Measurements from ENCODE around the gene SPIN2A. TPM values are rescaled to one million over a fixed set of nuclear protein-coding genes. Genes with fewer than 3 reads are reported as not detected.
"Not testable (repeated sequence)": the region's sequence is repeated elsewhere in the genome, so short reads cannot be mapped to it uniquely, and the experiment has no call there.

SPIN2A gene
- total RNA-seq (0.75 and 0.76 TPM in 2 replicates), polyA plus RNA-seq (0.22 and 0.25 TPM in 2 replicates), polyA minus RNA-seq (0.34 and 1.4 TPM in 2 replicates), Bru-seq, nascent RNA (not detected), BruChase-seq, experiment 1, labeled RNA remaining after a 6-hour chase (percentile 15 among the genes with signal in this experiment), BruChase-seq, experiment 2, labeled RNA remaining after a 2-hour chase (not detected)
- 0.09 and 0.18 TPM in 2 replicates for polyA plus RNA-seq (2011; cell fraction: cytosol; rRNA removed)
- 1.8 and 2.8 TPM in 2 replicates for polyA plus RNA-seq (2011; cell fraction: nucleus; rRNA removed)
- polyA plus RNA-seq (2012): 0.10 and 0.25 TPM in 2 replicates
- polyA minus RNA-seq (2011; cell fraction: cytosol; rRNA and poly(A)+ RNA removed): not detected
- polyA minus RNA-seq (2011; cell fraction: nucleus; rRNA and poly(A)+ RNA removed): 1.2 and 1.4 TPM in 2 replicates
- long read RNA-seq, partial matches to known transcripts: 0 of 1 reads
- long read RNA-seq, other reads (novel, unspliced or antisense): 0 of 1 reads

DNA sequence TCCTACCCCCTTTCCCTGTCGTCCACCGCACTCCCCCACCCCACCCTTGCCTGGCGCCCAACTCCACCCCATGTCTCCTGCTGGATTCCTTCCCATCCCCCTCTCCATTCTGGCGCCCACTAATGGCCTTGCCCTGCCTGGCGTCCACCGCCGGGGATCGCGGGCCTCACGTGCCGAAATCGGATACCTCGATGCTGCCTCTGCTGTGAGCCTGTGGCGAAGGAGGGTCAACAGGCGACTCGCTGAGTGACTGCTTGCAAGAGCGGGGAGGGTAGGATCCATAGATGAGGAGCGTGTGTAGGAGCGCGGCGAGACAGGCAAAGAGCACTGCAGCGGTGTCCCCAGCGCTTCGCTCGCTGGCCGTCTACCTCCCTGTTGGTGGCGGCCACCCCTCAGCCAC, at the start of gene SPIN2A:
TSS of gene SPIN2A (minus strand) at position 325 of the 400 bp plus-strand sequence. CDS start 800 bp downstream, outside the sequence.
- BruUV-seq (replicated peaks); H3K4me3 ChIP-seq (replicated peaks in 1 of 3; ENCODE audit: insufficient read depth in 1 of 3, low read depth in 1 of 3, low read length in 3 of 3); H3K79me2 ChIP-seq (ENCODE audit: control insufficient read depth, insufficient read depth, low read length); H3K9ac ChIP-seq (replicated peaks; ENCODE audit: extremely low read depth, insufficient read depth, low read length); H4K20me1 ChIP-seq (replicated peaks; ENCODE audit: control insufficient read depth, extremely low read depth, insufficient read depth, low read length); FAIRE-seq; H3K4me2 ChIP-seq (ENCODE audit: insufficient read depth, low read length); H3K36me3 ChIP-seq (ENCODE audit: control insufficient read depth in 2 of 2, extremely low read depth in 1 of 2, insufficient read depth in 2 of 2, low read length in 2 of 2); POLR2A ChIA-PET; DNase-seq (ENCODE audit: low read depth, low spot score); H3K27ac ChIP-seq (ENCODE audit: insufficient read depth, low read depth, low read length); H3K9me3 ChIP-seq (replicated peaks; ENCODE audit: control insufficient read depth, insufficient read depth, low read length); H3K4me1 ChIP-seq (ENCODE audit: control insufficient read depth, extremely low read depth, insufficient read depth, low read length); dilution Hi-C loops (cut with MboI; ENCODE audit: extremely low pct_ligation_motif_present, low sequenced_read_pairs); CTCF ChIA-PET; H3K9me1 ChIP-seq (replicated peaks; ENCODE audit: control insufficient read depth, extremely low read depth, insufficient read depth, low read length); intact Hi-C loops (cut with micrococcal nuclease); H2AFZ ChIP-seq (ENCODE audit: low read depth, low read length); H3K27me3 ChIP-seq (ENCODE audit: control insufficient read depth in 2 of 2, insufficient read depth in 2 of 2, low read length in 2 of 2): not testable (repeated sequence)

DNA sequence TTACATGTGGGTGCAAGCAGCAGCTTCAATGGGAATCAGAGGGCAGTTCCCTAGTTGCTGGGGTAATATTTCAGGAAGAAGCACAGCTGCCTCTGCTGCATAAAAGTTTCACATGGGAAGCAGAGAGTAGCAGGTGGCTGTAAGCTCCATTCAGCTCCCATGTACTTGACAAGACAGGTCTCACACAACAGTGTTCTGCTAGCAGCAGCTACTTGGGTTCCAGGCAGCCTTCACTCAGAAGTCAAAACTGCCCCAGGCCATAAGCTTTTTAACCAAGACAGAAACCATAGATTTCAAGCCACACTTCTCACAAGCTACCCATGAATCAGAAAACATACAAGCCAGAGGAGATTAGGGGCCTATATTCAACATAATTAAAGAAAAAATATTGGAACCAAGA, 41.4 kb upstream of the SPIN2A start:
- Histone ChIP-seq H3K9me1 (replicated peaks; ENCODE audit: control insufficient read depth, extremely low read depth, insufficient read depth, low read length) (no peaks in the 10 kb centered on the region), H3K9me3 (replicated peaks; ENCODE audit: control insufficient read depth, insufficient read depth, low read length) (no peaks in the 10 kb centered on the region), H3K4me3 (replicated peaks in 1 of 3; ENCODE audit: insufficient read depth in 1 of 3, low read depth in 1 of 3, low read length in 3 of 3) (no peak overlapping the region), H3K27me3 (ENCODE audit: control insufficient read depth in 2 of 2, insufficient read depth in 2 of 2, low read length in 2 of 2) (no peaks in the 10 kb centered on the region), H2AFZ (ENCODE audit: low read depth, low read length) (no peak overlapping the region), H3K27ac (ENCODE audit: insufficient read depth, low read depth, low read length) (no peak overlapping the region), H3K4me2 (ENCODE audit: insufficient read depth, low read length) (no peak overlapping the region), H3K4me1 (ENCODE audit: control insufficient read depth, extremely low read depth, insufficient read depth, low read length) (no peaks in the 10 kb centered on the region), H3K9ac (replicated peaks; ENCODE audit: extremely low read depth, insufficient read depth, low read length) (no peak overlapping the region), H3K36me3 (ENCODE audit: control insufficient read depth in 2 of 2, extremely low read depth in 1 of 2, insufficient read depth in 2 of 2, low read length in 2 of 2) (no peaks in the 10 kb centered on the region), H3K79me2 (ENCODE audit: control insufficient read depth, insufficient read depth, low read length) (no peaks in the 10 kb centered on the region), H4K20me1 (replicated peaks; ENCODE audit: control insufficient read depth, extremely low read depth, insufficient read depth, low read length) (no peaks in the 10 kb centered on the region)
- BruUV-seq (replicated peaks): no TSS peak
- dilution Hi-C loops (cut with MboI; ENCODE audit: extremely low pct_ligation_motif_present, low sequenced_read_pairs) (no loop called here), intact Hi-C loops (cut with micrococcal nuclease) (no loop called here)
- ChIA-PET CTCF (no interaction called here), POLR2A (no interaction called here)
- TF ChIP-seq EZH2 (IDR thresholded peaks at IDR 0.05; ENCODE audit: borderline replicate concordance, low read depth, low read length, severe bottlenecking): no peak
- TF ChIP-seq FOS (IDR thresholded peaks at IDR 0.05; ENCODE audit: borderline replicate concordance, insufficient read depth, low read length): no peak
- TF ChIP-seq, protein P1, sequence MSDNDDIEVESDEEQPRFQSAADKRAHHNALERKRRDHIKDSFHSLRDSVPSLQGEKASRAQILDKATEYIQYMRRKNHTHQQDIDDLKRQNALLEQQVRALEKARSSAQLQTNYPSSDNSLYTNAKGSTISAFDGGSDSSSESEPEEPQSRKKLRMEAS (IDR thresholded peaks at IDR 0.05; ENCODE audit: insufficient read depth, insufficient read length): no peak
- no peak for TF ChIP-seq GATA2 (IDR thresholded peaks at IDR 0.05; ENCODE audit: insufficient read depth, insufficient read length, low read depth, low read length)
- no peak for TF ChIP-seq POLR2A (IDR thresholded peaks at IDR 0.05; ENCODE audit: low read depth, low read length)
- TF ChIP-seq, protein P2, sequence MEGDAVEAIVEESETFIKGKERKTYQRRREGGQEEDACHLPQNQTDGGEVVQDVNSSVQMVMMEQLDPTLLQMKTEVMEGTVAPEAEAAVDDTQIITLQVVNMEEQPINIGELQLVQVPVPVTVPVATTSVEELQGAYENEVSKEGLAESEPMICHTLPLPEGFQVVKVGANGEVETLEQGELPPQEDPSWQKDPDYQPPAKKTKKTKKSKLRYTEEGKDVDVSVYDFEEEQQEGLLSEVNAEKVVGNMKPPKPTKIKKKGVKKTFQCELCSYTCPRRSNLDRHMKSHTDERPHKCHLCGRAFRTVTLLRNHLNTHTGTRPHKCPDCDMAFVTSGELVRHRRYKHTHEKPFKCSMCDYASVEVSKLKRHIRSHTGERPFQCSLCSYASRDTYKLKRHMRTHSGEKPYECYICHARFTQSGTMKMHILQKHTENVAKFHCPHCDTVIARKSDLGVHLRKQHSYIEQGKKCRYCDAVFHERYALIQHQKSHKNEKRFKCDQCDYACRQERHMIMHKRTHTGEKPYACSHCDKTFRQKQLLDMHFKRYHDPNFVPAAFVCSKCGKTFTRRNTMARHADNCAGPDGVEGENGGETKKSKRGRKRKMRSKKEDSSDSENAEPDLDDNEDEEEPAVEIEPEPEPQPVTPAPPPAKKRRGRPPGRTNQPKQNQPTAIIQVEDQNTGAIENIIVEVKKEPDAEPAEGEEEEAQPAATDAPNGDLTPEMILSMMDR (IDR thresholded peaks at IDR 0.05; ENCODE audit: extremely low read depth in 1 of 2, insufficient read depth in 1 of 2, low read depth in 1 of 2, low read length in 2 of 2): no peak
- no peak for TF ChIP-seq POLR2AphosphoS5 (IDR thresholded peaks at IDR 0.05; ENCODE audit: insufficient read depth, low read depth, low read length)
- TF ChIP-seq JUN (IDR thresholded peaks at IDR 0.05; ENCODE audit: borderline replicate concordance, insufficient read depth, insufficient read length, low read depth): no peak
- no peak for TF ChIP-seq MYC (IDR thresholded peaks at IDR 0.05; ENCODE audit: low read depth, low read length)
- FAIRE-seq: no peak
- no peak for DNase-seq (ENCODE audit: low read depth, low spot score)

Measured in endothelial cell of umbilical vein (primary cell).